Subcutaneous abdominal adipose tissue (tissue), 5 donors: ENCODE results near the gene CNTNAP5.

Experiments
- H3K27ac ChIP-seq: one replicate; pipeline ENCODE4 v1.7.0; 2013; ENCODE audit warnings: low read depth, mild to moderate bottlenecking, inconsistent platforms, low read length, moderate library complexity
- H3K27me3 ChIP-seq, 5 donors: one replicate each; pipeline ENCODE4 v1.7.0; 2013; ENCODE audit warnings: low read length in 5 of 5, inconsistent platforms in 1 of 5; ENCODE audit not compliant: control insufficient read depth in 5 of 5, insufficient read depth in 4 of 5
- H3K36me3 ChIP-seq, 5 donors: one replicate each; pipeline ENCODE4 v1.7.0; 2013; ENCODE audit warnings: low read length in 5 of 5; ENCODE audit not compliant: control insufficient read depth in 5 of 5, insufficient read depth in 5 of 5
- H3K4me1 ChIP-seq, 5 donors: one replicate each; pipeline ENCODE4 v1.7.0; 2013; ENCODE audit warnings: low read length in 5 of 5, mild to moderate bottlenecking in 3 of 5, moderate library complexity in 1 of 5; ENCODE audit not compliant: control insufficient read depth in 5 of 5, insufficient read depth in 5 of 5
- H3K4me3 ChIP-seq, 5 donors: one replicate each; pipeline ENCODE4 v1.7.0; 2013; ENCODE audit warnings: low read length in 5 of 5, low read depth in 1 of 5
- H3K9ac ChIP-seq, 5 donors: one replicate each; pipeline ENCODE4 v1.7.0; 2013; ENCODE audit warnings: low read length in 5 of 5, mild to moderate bottlenecking in 4 of 5, moderate library complexity in 3 of 5
- H3K9me3 ChIP-seq, 5 donors: one replicate each; pipeline ENCODE4 v1.7.0; 2013; ENCODE audit warnings: low read length in 5 of 5; ENCODE audit not compliant: control insufficient read depth in 5 of 5
- donor health status: healthy.
- donor health status: healthy.
- donor health status: healthy.
- donor health status: healthy.
- donor health status: healthy.

CNTNAP5 gene

DNA sequence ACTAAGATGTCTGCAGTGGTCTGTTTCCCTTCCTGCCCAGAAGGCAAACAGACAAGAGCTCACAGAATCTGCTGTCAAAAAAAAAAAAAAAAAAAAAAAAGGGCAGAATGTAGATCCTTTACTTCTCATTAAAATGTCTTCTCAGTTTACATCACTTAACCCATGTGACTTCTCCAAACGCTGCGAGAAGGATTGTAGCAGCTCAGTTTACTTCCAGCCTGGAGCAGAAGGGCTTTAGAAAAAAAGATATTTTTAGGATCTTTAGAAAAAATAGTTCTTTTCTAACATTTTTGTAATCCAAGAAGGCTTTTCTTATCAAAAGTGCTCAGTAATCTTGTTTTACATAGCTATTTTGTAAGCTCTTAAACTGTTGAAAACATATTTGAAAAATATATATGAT is 425.4 kb downstream of the CNTNAP5 start:
- Histone ChIP-seq H3K27ac (no peak overlapping the region), H3K4me3 (no peak overlapping the region), H3K4me1 (no peaks in the 10 kb centered on the region), H3K36me3 (no peaks in the 10 kb centered on the region), H3K9me3 (peaks cover 0 to 6% (median under 1%) of the 10 kb centered on the region in 5 donors), H3K9ac (no peak overlapping the region), H3K27me3 (no peaks in the 10 kb centered on the region)

DNA sequence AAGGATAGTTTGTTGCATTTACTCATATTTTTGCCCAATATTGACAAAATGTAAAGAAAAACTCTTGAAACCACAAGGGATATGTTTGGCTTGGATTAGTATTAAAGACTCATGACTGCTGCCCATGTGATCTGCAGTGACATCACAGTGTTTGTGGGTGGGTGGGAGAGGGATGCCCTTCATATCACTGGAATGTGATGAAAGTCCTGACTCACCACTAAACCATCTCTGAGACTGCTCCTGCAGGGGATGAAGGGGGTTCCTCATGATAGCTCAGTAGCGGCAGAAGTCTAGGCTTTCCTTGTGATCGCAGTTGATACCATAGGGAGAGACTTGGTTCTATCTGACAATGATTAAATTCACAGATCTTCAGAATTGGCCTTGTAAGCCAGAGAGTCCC is 451.2 kb downstream of the CNTNAP5 start:
- H3K9ac ChIP-seq = no peak overlapping the region

DNA sequence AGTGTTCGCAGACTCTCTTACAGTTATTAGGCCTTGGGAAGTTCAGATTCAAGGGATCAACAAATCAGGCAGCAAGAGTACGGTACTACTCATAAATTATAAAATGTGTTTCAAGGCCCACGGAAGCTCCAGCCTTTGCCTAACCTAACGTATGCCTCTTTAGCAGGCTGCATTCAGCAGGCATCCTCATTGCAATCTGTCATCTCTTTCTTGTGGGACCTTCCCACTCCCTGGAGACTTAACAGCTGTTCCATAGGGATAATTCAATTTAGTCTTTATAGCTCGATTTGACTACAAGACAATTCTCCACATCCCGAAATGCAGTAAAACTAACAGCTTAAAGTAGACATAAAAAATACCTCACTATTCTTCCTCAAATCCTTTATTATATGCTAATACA is 453.7 kb downstream of the CNTNAP5 start:
- H3K27me3 ChIP-seq = peaks cover 0 to 2% (median 0%) of the 10 kb centered on the region in 5 donors
- no peak overlapping the region for H3K4me3 ChIP-seq
- no peaks in the 10 kb centered on the region for H3K36me3 ChIP-seq
- H3K9ac ChIP-seq = no peak overlapping the region
- no peaks in the 10 kb centered on the region for H3K4me1 ChIP-seq
- peaks cover 0 to 3% (median 0%) of the 10 kb centered on the region in 5 donors for H3K9me3 ChIP-seq
- H3K27ac ChIP-seq = no peak overlapping the region

More for the DNA sequence above, 451.2 kb downstream of the CNTNAP5 start:
- Histone ChIP-seq H3K27ac (no peak overlapping the region), H3K4me1 (no peaks in the 10 kb centered on the region), H3K36me3 (no peaks in the 10 kb centered on the region), H3K9me3 (peaks cover 0 to 3% (median 0%) of the 10 kb centered on the region in 5 donors), H3K4me3 (no peak overlapping the region), H3K27me3 (no peaks in the 10 kb centered on the region)

DNA sequence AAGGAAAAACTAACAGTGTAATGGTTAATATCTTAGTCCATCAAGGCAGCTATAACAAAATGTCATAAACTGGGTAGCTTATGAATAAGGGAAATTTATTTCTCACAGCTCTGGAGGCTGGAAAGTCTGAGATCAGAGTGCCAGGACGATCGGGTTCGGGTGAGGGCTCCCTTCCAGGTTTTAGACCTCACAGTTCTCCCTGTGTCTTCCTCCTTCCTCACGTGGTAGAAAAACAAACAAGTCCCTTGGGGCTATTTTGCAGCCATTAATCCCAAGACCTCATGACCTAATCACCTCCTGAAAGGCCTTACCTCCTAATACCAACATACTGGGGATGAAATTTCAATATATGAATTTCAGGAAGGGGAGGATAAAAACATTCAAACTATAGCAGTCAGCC is 455.9 kb downstream of the CNTNAP5 start:
- H3K4me3 ChIP-seq = no peak overlapping the region
- H3K27ac ChIP-seq = no peak overlapping the region
- H3K9ac ChIP-seq = no peak overlapping the region
- no peaks in the 10 kb centered on the region for H3K4me1 ChIP-seq
- peaks cover 0 to 2% (median 0%) of the 10 kb centered on the region in 5 donors for H3K27me3 ChIP-seq
- H3K9me3 ChIP-seq = peaks cover 0 to 3% (median 0%) of the 10 kb centered on the region in 5 donors
- no peaks in the 10 kb centered on the region for H3K36me3 ChIP-seq

DNA sequence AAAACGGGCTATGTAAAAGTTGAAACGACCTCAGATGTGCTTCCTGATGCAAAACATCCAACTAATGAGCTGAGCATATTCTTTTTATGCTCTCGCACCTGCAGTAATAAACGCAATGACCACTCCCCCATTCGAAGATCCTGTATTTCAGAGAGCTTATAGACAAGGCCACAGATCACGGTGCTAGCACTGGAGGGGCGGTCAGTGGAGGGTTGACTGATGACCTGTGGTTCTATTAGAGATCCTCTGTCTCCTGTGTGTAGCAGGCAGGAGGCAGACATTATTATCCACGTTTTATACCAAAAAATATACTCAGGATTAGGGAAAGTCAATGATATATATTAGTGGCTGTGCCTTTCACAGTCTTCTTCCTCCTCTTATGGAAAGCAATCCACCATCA is 457.0 kb downstream of the CNTNAP5 start:
- H3K9me3 ChIP-seq = no peaks in the 10 kb centered on the region
- no peak overlapping the region for H3K9ac ChIP-seq
- H3K36me3 ChIP-seq = no peaks in the 10 kb centered on the region
- H3K27me3 ChIP-seq = peaks cover 0 to 2% (median 0%) of the 10 kb centered on the region in 5 donors
- no peak overlapping the region for H3K4me3 ChIP-seq
- H3K4me1 ChIP-seq = no peaks in the 10 kb centered on the region
- H3K27ac ChIP-seq = no peak overlapping the region

DNA sequence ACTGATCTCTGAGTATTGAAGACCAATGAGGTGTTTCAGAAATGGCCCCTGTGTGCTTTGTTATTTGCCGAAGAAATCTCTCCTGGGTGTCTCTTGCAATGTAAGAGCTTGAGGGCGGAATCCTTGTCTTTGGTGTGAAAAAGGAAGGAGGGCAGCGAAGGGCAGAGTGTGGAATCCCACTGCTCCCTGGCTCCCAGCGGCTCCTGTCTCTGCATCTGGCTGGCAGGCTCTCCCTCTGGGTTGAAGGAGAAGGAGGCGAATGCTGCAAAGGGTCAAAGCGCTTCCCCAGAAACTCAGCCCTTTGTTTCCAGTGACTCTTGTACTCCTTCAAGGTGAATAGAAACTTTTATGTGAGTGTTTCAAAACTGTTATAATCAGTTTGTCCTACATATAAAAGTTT is 457.5 kb downstream of the CNTNAP5 start:
- H3K9ac ChIP-seq = no peak overlapping the region
- no peak overlapping the region for H3K4me3 ChIP-seq
- H3K36me3 ChIP-seq = no peaks in the 10 kb centered on the region
- H3K27ac ChIP-seq = no peak overlapping the region
- H3K4me1 ChIP-seq = no peaks in the 10 kb centered on the region
- no peaks in the 10 kb centered on the region for H3K9me3 ChIP-seq
- peaks cover 0 to 2% (median 0%) of the 10 kb centered on the region in 5 donors for H3K27me3 ChIP-seq

DNA sequence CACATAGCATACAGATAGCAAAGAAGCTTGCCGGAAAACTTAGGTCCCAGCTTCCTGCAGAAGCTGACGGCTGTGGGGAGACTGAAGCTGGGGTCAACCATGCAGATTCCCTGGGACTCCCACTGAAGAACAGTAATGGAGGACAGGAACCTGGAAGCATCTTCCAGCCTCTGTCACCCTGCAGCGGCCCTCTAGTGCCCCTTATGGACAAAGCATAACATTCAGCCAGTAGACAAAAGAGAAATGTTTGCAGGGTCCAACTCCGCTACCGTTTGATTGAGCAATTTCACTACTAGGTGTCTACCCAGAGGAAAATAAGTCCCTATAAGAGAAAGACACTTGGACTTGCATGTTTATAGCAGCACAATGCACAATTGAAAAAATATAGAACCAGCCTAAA is 460.6 kb downstream of the CNTNAP5 start:
- no peak overlapping the region for H3K9ac ChIP-seq
- no peaks in the 10 kb centered on the region for H3K9me3 ChIP-seq
- no peaks in the 10 kb centered on the region for H3K36me3 ChIP-seq
- peaks cover 0 to 2% (median 0%) of the 10 kb centered on the region in 5 donors for H3K27me3 ChIP-seq
- H3K27ac ChIP-seq = no peak overlapping the region
- no peak overlapping the region for H3K4me3 ChIP-seq
- H3K4me1 ChIP-seq = no peaks in the 10 kb centered on the region

DNA sequence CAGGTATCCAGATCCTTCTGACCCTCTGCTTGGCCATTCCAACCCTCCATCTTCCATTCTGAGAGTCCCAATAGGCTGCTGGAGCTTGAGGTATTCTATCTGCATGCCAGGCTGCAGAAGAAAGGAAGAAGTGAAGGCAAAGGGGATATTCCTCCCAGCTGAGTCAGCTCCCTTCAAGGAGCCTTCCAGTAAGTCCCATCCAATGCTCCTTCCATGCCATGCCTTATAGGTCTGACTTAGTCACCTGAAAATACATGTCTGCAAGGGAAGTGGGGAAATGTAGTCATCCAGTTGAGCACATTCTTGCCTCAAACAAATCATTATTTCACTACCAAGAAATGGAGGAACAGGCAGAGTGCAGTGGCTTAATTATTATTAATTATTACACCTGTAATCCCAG is 464.6 kb downstream of the CNTNAP5 start:
- H3K27me3 ChIP-seq = no peaks in the 10 kb centered on the region
- no peaks in the 10 kb centered on the region for H3K4me1 ChIP-seq
- no peaks in the 10 kb centered on the region for H3K9me3 ChIP-seq
- H3K36me3 ChIP-seq = no peaks in the 10 kb centered on the region
- no peak overlapping the region for H3K4me3 ChIP-seq
- no peak overlapping the region for H3K9ac ChIP-seq
- H3K27ac ChIP-seq = no peak overlapping the region

DNA sequence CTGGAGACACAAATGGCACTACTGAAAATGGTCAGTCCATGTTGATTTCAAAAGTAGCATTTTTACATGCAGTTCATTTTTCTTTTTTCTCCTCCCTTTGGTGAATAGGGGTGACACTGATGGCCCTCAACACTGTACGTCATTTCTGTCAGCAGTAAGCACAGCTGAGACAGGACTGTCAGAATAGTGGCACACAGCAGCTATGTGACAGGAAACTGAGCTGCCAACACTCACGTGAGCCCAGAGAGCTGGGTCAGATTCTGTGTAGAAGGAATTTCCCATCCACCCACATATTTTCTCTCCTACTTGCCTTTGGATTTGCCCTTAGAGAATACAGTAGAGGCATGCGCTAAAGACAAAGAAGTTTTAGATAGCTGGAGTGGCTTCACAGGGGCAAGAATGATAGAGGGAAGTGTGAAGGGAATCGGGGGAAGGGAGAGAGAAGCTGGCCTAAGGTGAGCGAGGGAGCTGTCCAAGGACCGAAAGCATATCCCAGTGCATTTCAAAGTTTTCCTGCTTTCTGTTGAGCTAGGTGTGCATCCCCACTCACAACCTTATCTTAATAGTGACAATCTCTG is 476.6 kb downstream of the CNTNAP5 start:
- no peak overlapping the region for H3K4me3 ChIP-seq
- no peaks in the 10 kb centered on the region for H3K36me3 ChIP-seq
- H3K27me3 ChIP-seq = no peaks in the 10 kb centered on the region
- H3K27ac ChIP-seq = no peak overlapping the region
- H3K9me3 ChIP-seq = peaks cover 0 to 10% (median 0%) of the 10 kb centered on the region in 5 donors
- H3K9ac ChIP-seq = no peak overlapping the region
- no peaks in the 10 kb centered on the region for H3K4me1 ChIP-seq

DNA sequence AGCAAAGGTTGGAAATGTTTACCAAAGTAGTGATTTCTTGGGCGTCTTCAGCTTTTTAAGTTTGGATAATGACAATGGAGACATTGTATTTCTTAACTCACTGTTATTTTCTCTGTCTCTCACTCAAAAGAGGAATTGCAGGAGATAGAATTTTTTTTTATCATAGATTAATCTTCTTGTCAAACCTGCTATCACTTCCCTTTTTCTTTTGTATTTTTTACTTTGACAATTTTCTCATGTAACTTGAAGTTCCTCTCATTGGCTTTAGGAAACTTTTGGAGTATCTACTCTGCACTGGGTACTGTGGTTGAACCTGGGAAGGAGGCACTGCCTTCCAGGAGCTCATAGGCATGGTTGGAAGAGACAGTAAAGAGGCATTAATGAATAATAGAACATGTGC is 489.1 kb downstream of the CNTNAP5 start:
- Histone ChIP-seq H3K9me3 (no peaks in the 10 kb centered on the region), H3K4me1 (no peaks in the 10 kb centered on the region), H3K9ac (no peak overlapping the region), H3K4me3 (no peak overlapping the region), H3K27ac (no peak overlapping the region), H3K27me3 (peaks cover 0 to 2% (median 0%) of the 10 kb centered on the region in 5 donors), H3K36me3 (no peaks in the 10 kb centered on the region)
